Naive thymus-derived CD4-positive, alpha-beta T cell (primary cell): Measurements from ENCODE around the gene CX3CR1. TPM values are rescaled to one million over a fixed set of nuclear protein-coding genes. Genes with fewer than 3 reads are reported as not detected.
"Not testable (repeated sequence)": the region's sequence is repeated elsewhere in the genome, so short reads cannot be mapped to it uniquely, and the experiment has no call there.

Experiments
- ATAC-seq: fragments of 150-1000 bp; cut with Tn5 transposase; 2 replicates; pipeline ENCODE4 v1.10.0; 2021; ENCODE audit warnings: mild to moderate bottlenecking, moderate library complexity
- CTCF ChIA-PET: fragments of 350-600 bp; sonication (Branson Sonifier 250); formaldehyde crosslinking; loops from one replicate; lab custom pipeline; 2021; ENCODE audit warnings: antibody characterized with exemption; lab: Charles Lee
- POLR2A ChIA-PET: fragments of 350-600 bp; sonication (Branson Sonifier 250); formaldehyde crosslinking; loops from one replicate; lab custom pipeline; 2021; ENCODE audit warnings: antibody characterized with exemption, inconsistent platforms; lab: Charles Lee
- DNase-seq, 9 donors: peaks; one replicate each; pipeline versions ENCODE4 v3.0.0 to v3.0.0-alpha.2; 2020 to 2022; ENCODE audit warnings: mixed read lengths in 1 of 9
- H3K27ac ChIP-seq: one replicate; pipeline ENCODE4 v1.7.0; 2013; ENCODE audit warnings: mild to moderate bottlenecking, low read depth, low read length, moderate library complexity
- H3K27me3 ChIP-seq, 2 donors: one replicate each; pipeline ENCODE4 v1.7.0; 2013; ENCODE audit warnings: low read length in 2 of 2, mild to moderate bottlenecking in 2 of 2, moderate library complexity in 2 of 2; ENCODE audit not compliant: control insufficient read depth in 2 of 2, insufficient read depth in 2 of 2
- H3K36me3 ChIP-seq, 3 experiments: 1 replicate in 2 of 3; 2 replicates in 1 of 3; pipeline ENCODE4 v1.7.0; 2013; ENCODE audit warnings: low read length in 3 of 3, mild to moderate bottlenecking in 3 of 3, moderate library complexity in 1 of 3; ENCODE audit not compliant: insufficient read depth in 3 of 3, control insufficient read depth in 2 of 3
- H3K4me1 ChIP-seq, 2 donors: one replicate each; pipeline ENCODE4 v1.7.0; 2013; ENCODE audit warnings: low read length in 2 of 2, mild to moderate bottlenecking in 2 of 2, moderate library complexity in 1 of 2; ENCODE audit not compliant: control insufficient read depth in 2 of 2, insufficient read depth in 2 of 2
- H3K4me3 ChIP-seq: 2 replicates; pipeline ENCODE4 v1.7.0; 2013; ENCODE audit warnings: mild to moderate bottlenecking, low read length
- H3K9me3 ChIP-seq, 3 experiments: 1 replicate in 2 of 3; 2 replicates in 1 of 3; pipeline ENCODE4 v1.7.0; 2013; ENCODE audit warnings: low read length in 3 of 3; ENCODE audit not compliant: control insufficient read depth in 2 of 3
- H3K27ac Mint-ChIP-seq, 9 donors: one replicate each; pipeline ENCODE4 v1.8.0; 2020 to 2022; ENCODE audit warnings: mixed read lengths in 9 of 9, mild to moderate bottlenecking in 8 of 9, moderate library complexity in 5 of 9, inconsistent platforms in 2 of 9
- H3K27me3 Mint-ChIP-seq, 5 donors: one replicate each; pipeline ENCODE4 v1.8.0; 2021 to 2022; ENCODE audit warnings: mixed read lengths in 5 of 5, mild to moderate bottlenecking in 1 of 5
- H3K36me3 Mint-ChIP-seq, 5 donors: one replicate each; pipeline ENCODE4 v1.8.0; 2020 to 2022; ENCODE audit warnings: mixed read lengths in 5 of 5, mild to moderate bottlenecking in 3 of 5, inconsistent platforms in 1 of 5
- H3K4me1 Mint-ChIP-seq, 7 donors: one replicate each; pipeline ENCODE4 v1.8.0; 2020 to 2022; ENCODE audit warnings: mixed read lengths in 7 of 7, mild to moderate bottlenecking in 3 of 7, inconsistent platforms in 1 of 7
- H3K4me3 Mint-ChIP-seq, 10 donors: one replicate each; pipeline ENCODE4 v1.8.0; 2020 to 2022; ENCODE audit warnings: mild to moderate bottlenecking in 10 of 10, mixed read lengths in 10 of 10, moderate library complexity in 6 of 10, inconsistent platforms in 2 of 10
- H3K9me3 Mint-ChIP-seq, 11 donors: one replicate each; pipeline ENCODE4 v1.8.0; 2020 to 2022; ENCODE audit warnings: mixed read lengths in 11 of 11, mild to moderate bottlenecking in 4 of 11, inconsistent platforms in 1 of 11, moderate library complexity in 1 of 11
- intact Hi-C, 2 donors: fragments of 100-400 bp; cut with micrococcal nuclease; formaldehyde crosslinking; loops; one replicate each; pipeline ENCODE4 v1.15.1; 2023
- polyA plus RNA-seq, 2 donors: library from polyadenylated mRNA; unstranded; fragments of 300-500 nt; fragmentation: Illumina TruSeq; gene quantifications; one replicate each; pipeline ENCODE4 v1.2.3, GENCODE V29; 2021
- total RNA-seq, 6 experiments: library from RNA in 5 of 6; stranded (reverse) in 5 of 6; gene quantifications; 1 replicate in 5 of 6; 2 replicates in 1 of 6; pipeline ENCODE4 v1.2.3 and lab custom pipeline; 2021 to 2026

Gene CX3CR1
- total and polyA plus RNA-seq, 7 experiments from 2014 or later, result 0.54 to 66.6 (median 1.1) TPM

GRCh38 chr3:39228496-39228895 lies 51.3 kb downstream of the CX3CR1 start:
- no peak for ATAC-seq

GRCh38 chr3:39227596-39227995 lies 52.2 kb downstream of the CX3CR1 start:
- DNase-seq, H3K9me3 Mint-ChIP-seq, H3K4me3 Mint-ChIP-seq, intact Hi-C loops, CTCF ChIA-PET, H3K27me3 ChIP-seq, H3K9me3 ChIP-seq, POLR2A ChIA-PET, H3K36me3 ChIP-seq, H3K4me3 ChIP-seq, H3K27ac Mint-ChIP-seq, H3K36me3 Mint-ChIP-seq, H3K27ac ChIP-seq, ATAC-seq: not testable (repeated sequence)
- peaks cover 0 to 13% of the 10 kb centered on the region in 2 donors for H3K4me1 ChIP-seq
- Mint-ChIP-seq H3K27me3 (peaks cover 0 to 66% (median 5%) of the 10 kb centered on the region in 5 donors), H3K4me1 (peaks cover 0 to 15% (median 0%) of the 10 kb centered on the region in 7 donors)

More at GRCh38 chr3:39228496-39228895, 51.3 kb downstream of the CX3CR1 start:
- Histone ChIP-seq H3K4me3 (no peak overlapping the region), H3K27me3 (no peaks in the 10 kb centered on the region), H3K36me3 (no peaks in the 10 kb centered on the region), H3K27ac (no peak overlapping the region), H3K9me3 (no peaks in the 10 kb centered on the region), H3K4me1 (peaks cover 0 to 18% of the 10 kb centered on the region in 2 donors)
- Mint-ChIP-seq H3K27ac (no peak overlapping the region), H3K27me3 (peaks cover 0 to 65% (median 9%) of the 10 kb centered on the region in 5 donors), H3K9me3 (no peaks in the 10 kb centered on the region), H3K36me3 (peaks cover 0 to 11% (median 0%) of the 10 kb centered on the region in 5 donors), H3K4me1 (peaks cover 0 to 17% (median 0%) of the 10 kb centered on the region in 7 donors), H3K4me3 (no peak overlapping the region)
- ChIA-PET CTCF (no interaction called here), POLR2A (no interaction called here)
- DNase-seq, result no peak
- intact Hi-C loops, result no loop called here

DNA sequence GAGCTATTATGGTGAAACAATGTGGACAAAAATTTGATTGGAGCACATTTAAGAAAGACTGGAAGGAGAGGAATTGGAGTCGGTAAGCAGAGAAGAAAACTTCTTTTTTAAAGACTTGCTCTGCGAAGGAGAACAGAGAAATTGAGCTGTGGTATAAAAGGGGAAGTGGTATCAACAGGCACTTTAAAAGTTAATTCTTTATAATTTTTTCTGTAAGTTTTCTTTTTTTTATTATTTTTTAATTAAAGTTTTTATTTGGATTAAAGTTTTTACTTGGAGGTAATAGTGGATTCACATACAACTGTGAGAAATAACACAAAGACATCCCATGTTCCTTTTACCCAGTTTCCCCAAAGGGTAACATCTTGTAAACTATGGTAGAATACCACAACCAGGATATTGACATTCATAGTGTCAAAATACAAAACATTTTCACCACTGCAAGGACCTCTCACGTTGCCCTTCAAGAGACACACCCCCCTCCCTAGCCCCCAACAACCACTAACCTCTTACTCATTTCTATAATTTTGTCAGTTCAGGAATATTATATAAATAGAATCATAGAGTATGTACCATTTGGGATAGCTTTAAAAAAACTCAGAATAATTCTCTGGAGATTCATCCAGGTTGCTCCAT lies 53.6 kb downstream of the CX3CR1 start:
- ATAC-seq (no peak), DNase-seq (no peak)
- Histone ChIP-seq H3K4me3 (no peak overlapping the region), H3K9me3 (no peaks in the 10 kb centered on the region), H3K27me3 (peaks cover 0 to 3% of the 10 kb centered on the region in 2 donors), H3K27ac (no peak overlapping the region), H3K4me1 (peaks cover 0 to 22% of the 10 kb centered on the region in 2 donors), H3K36me3 (no peaks in the 10 kb centered on the region)
- Mint-ChIP-seq H3K27ac (no peak overlapping the region), H3K36me3 (peaks cover 0 to 7% (median 0%) of the 10 kb centered on the region in 5 donors), H3K4me1 (peaks cover 0 to 15% (median 0%) of the 10 kb centered on the region in 7 donors), H3K9me3 (peaks cover 0 to 3% (median 0%) of the 10 kb centered on the region in 11 donors), H3K4me3 (no peak overlapping the region), H3K27me3 (peaks cover 0 to 61% (median 2%) of the 10 kb centered on the region in 5 donors)
- CTCF ChIA-PET, result no interaction called here
- POLR2A ChIA-PET, result no interaction called here
- intact Hi-C loops, result no loop called here

DNA sequence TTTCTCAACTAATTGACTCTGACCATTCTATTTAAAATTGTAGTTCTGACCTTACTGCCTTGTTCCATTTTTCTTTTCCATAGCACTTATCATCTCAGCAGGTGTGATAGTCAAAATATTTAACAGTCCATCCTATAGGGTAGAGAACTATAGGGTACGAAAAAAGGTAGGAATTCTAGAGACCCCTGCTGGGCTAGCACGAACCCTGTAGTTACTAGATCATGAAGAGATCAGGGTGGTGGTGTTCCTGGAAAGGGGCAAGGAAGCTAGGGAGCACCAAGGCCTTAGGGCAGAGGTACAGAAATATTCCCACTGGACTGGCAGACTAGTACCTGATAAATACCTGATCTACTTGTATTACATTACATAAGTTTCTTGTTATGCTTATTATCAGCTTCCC lies 55.5 kb downstream of the CX3CR1 start:
- Histone ChIP-seq H3K9me3 (no peaks in the 10 kb centered on the region), H3K27ac (no peak overlapping the region), H3K4me1 (peaks cover 0 to 37% of the 10 kb centered on the region in 2 donors), H3K27me3 (peaks cover 0 to 3% of the 10 kb centered on the region in 2 donors), H3K4me3 (no peak overlapping the region), H3K36me3 (no peaks in the 10 kb centered on the region)
- ChIA-PET CTCF (interaction anchor here (0.6 kb wide), 1 partner anchor 1033 kb away, joined by 3 read pairs; no protein-coding TSS in a partner anchor), POLR2A (no interaction called here)
- no peak for ATAC-seq
- H3K36me3 Mint-ChIP-seq, result peaks cover 0 to 15% (median 0%) of the 10 kb centered on the region in 5 donors
- peaks cover 0 to 55% (median 4%) of the 10 kb centered on the region in 5 donors for H3K27me3 Mint-ChIP-seq
- peaks cover 0 to 3% (median 0%) of the 10 kb centered on the region in 11 donors for H3K9me3 Mint-ChIP-seq
- no peak overlapping the region for H3K27ac Mint-ChIP-seq
- intact Hi-C loops, result no loop called here
- DNase-seq, result no peak
- H3K4me3 Mint-ChIP-seq, result no peak overlapping the region
- H3K4me1 Mint-ChIP-seq, result peaks cover 0 to 32% (median 0%) of the 10 kb centered on the region in 7 donors

GRCh38 chr3:39222939-39223338 lies 56.9 kb downstream of the CX3CR1 start:
- Histone ChIP-seq H3K4me3 (no peak overlapping the region), H3K9me3 (no peaks in the 10 kb centered on the region), H3K27me3 (peaks cover 0 to 3% of the 10 kb centered on the region in 2 donors), H3K4me1 (peaks cover 0 to 37% of the 10 kb centered on the region in 2 donors), H3K36me3 (no peaks in the 10 kb centered on the region), H3K27ac (no peak overlapping the region)
- Mint-ChIP-seq H3K27me3 (peaks cover 0 to 54% (median 9%) of the 10 kb centered on the region in 5 donors), H3K4me1 (peaks cover 0 to 32% (median 0%) of the 10 kb centered on the region in 7 donors), H3K9me3 (peaks cover 0 to 3% (median 0%) of the 10 kb centered on the region in 11 donors), H3K36me3 (peaks cover 0 to 17% (median 0%) of the 10 kb centered on the region in 5 donors), H3K27ac (peak overlapping the region in 1 of 9 donors; percentile 6), H3K4me3 (no peak overlapping the region)
- intact Hi-C loops, result no loop called here
- POLR2A ChIA-PET, result interaction anchor here (0.6 kb wide), 1 partner anchor 14 kb away, joined by 4 read pairs; no protein-coding TSS in a partner anchor
- ATAC-seq (no peak), DNase-seq (no peak)
- CTCF ChIA-PET, result no interaction called here

DNA sequence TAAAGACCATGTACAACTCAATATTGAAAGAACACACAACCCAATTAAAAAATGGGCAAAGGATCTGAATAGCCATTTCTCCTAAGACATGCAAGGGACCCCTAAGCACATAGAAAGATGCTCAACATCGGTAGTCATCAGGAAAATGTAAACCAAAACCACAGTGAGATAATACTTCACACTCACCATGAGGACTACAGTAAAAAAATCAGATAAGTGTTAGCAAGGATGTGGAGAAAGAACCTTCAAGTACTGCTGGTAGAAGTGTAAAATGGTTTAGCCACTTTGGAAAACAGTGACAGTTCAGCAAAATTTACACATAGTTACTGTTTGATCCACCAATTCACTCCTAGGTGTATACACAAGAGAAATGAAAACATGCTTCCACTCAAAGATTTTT lies 57.4 kb downstream of the CX3CR1 start:
- Mint-ChIP-seq H3K27me3 (peaks cover 0 to 57% (median 9%) of the 10 kb centered on the region in 5 donors), H3K4me1 (peaks cover 0 to 32% (median 0%) of the 10 kb centered on the region in 7 donors), H3K4me3 (no peak overlapping the region), H3K27ac (peak overlapping the region in 1 of 9 donors; percentile 6), H3K9me3 (peaks cover 0 to 3% (median 0%) of the 10 kb centered on the region in 11 donors), H3K36me3 (peaks cover 0 to 18% (median 0%) of the 10 kb centered on the region in 5 donors)
- no peaks in the 10 kb centered on the region for H3K9me3 ChIP-seq
- peaks cover 0 to 3% of the 10 kb centered on the region in 2 donors for H3K27me3 ChIP-seq
- H3K27ac ChIP-seq, result no peak overlapping the region
- DNase-seq, result no peak
- no peaks in the 10 kb centered on the region for H3K36me3 ChIP-seq
- ChIA-PET POLR2A (no interaction called here), CTCF (no interaction called here)
- no peak overlapping the region for H3K4me3 ChIP-seq
- intact Hi-C loops, result no loop called here
- peak; percentile 54 for ATAC-seq
- peaks cover 0 to 37% of the 10 kb centered on the region in 2 donors for H3K4me1 ChIP-seq
